NCI-H187 treated with DMSO at 0.1 percent for 48 hours (cell line): ENCODE results near the gene CHERP.
A peak's percentile ranks its signal among the peaks of the same experiment; 100 is the strongest.
"Not testable (repeated sequence)": the region's sequence is repeated elsewhere in the genome, so short reads cannot be mapped to it uniquely, and the experiment has no call there.

Experiments used
- DNase-seq: peaks from one replicate; lab custom pipeline; 2025; lab: John Stamatoyannopoulos, UW

CHERP gene

DNA sequence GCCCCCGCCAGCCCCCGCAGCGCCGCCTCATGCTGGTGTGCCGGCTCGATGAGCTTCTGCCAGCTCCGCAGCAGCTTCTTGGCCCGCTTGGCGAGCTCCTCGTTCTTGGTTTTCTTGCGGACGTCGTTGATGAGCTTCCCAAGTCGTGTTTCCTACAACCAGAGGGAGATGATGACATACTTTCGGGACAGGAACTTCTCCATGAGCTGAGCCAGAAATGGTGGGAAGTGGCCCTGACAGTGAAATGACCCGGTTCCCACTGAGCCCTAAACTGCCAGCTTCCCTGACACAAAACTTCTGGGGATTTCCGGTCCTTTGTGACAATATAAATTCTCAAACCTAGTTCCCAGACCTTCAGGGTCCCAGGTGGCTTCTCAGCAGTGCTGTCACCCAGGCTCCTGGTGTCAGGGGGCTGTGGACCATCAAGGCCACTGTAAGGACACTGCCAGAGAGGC, 35.3 kb upstream of the CHERP start:
- DNase-seq = no peak

GRCh38 chr19:16576690-16577530, 34.7 kb upstream of the CHERP start:
- DNase-seq = no peak

DNA sequence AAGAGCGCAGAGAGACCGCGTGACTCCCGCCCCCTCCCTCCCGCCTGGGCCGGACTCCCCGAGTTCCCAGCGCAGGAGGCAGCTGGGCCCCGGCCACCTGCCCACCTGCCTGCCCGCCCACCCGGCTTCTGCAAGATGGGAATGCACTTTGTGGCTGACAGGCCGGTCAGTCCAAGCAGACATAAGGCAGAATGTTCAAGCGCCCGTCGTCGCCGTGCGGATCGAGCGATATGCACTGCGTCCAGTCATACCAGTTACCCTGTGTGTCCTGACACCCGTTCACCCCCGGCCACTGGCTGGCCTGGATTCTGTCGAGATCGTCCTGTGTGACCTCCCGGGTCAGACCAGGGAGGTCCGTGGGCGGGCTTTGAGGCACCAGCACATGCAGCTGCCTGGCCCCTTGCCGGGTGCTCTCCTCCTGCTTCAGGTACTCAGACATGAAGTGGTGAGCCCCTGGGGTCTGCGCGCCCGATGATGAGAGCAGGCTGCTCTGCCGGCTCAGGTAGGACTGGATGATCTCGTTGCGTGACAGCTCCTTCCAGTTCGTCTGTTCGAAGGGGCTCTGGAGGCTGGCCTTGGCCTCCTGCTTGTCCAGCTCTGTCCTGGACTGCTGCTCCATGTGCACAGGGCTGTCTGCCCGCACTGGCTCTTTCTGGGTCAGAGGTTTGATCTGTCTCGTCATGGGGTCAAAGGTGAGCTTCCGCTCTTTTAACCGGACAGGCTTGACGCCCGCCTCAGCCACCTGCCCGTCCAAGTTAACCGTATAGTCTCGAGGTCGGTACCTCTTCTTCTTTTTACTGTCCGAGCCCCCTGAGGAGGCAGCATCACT, 33.8 kb upstream of the CHERP start:
- no peak for DNase-seq

DNA sequence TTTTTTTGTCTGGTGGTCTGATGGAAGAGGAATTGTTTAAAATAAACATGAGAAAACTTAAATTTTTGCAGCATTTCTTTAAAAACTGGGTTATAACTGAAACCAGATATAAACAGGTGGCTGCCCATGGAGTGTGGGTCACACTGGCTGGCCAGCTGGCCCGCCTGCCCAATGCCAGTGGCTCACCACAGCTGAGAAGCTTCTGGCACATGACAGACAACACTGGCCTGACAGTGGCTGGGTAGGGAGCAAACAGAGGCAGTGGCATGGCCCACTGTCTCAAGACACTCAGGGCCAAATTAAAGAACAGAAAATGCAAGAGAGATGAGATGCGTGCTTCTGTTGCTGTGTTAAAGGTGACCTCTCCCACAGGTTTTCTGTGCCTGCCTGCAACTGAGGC, 33.0 kb upstream of the CHERP start:
- DNase-seq = no peak

DNA sequence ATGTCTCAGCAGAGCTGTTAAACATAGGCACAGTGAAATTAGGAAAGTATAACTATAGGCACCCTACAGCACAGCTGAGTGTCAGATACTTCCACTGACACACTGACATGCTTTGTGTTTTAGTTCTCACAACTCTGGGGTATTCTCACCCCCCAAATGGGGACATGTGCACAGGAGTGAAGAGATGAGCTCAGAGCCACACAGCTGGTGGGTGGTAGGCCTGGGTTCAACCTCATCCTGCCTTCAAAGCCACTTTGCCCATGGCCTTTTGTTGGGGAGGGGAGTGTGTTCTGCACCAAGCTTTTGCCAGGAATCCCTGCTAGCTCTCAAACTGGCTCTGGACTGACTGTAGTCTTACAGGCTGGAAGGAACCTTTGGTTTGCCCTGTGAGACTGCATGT, 31.7 kb upstream of the CHERP start:
- DNase-seq = no peak

DNA sequence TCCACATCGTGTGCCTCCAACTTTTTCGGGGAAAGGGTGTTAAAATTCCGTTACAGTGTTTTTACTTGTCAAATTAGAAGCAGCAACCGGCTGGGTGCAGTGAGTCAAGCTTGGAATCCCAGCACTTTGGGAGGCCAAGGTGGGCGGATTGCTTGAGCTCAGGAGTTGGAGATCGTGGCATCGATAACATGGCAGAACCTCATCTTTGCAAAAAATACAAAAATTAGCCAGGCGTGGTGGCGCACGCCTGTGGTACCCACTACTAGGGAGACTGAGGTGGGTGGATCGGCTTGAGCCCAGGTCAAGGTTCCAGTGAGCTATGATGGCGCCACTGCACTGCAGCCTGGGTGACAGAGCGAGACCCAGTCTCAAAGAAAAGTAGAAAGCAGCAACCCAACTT, 31.1 kb upstream of the CHERP start:
- DNase-seq = no peak

DNA sequence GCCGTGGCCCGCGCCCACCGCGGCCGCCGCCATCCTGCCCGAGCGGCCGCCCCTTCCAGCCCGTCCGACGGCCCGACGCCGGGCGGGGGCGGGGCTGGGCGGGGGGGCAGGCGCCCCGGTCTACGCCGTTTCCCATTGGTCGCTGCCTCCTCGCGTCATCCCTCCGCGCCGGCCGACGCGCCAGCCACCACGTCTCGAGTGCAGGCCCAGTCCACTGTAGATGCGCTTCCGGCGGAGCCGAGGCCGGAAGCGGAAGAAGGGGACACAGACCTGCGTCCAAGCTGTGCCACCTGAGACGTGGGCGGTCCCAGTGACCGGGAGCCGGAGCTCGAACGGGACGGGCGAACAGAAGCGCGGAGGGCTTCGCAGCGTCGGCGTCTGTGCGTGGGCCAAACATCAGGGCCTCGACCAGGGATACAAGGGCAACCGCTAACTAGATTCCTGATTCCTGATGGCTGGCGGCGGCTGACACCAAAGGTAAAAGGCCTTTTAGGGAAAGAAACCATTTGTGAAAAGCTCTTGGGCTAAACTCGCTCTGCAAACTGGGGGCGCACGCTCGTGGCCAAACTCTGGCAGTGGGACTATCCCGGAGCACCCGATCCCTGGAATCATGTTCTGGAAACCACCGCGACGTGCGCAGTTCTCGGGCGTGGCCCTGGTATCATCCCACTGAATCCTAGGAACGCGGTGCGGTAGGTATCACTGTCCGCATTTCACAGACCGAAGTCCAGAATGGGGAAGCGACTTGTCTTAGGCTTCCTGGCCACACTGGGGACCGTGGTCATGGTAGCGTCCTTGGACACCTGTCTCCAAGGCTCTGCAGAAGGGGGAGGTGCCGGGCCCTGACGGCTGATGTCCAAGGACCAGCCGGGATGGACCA, 30.3 kb upstream of the CHERP start, which contains the start of gene SLC35E1:
Gene SLC35E1, minus strand, starts transcription at position 84 of the 880 bp plus-strand sequence. Its CDS starts 51 bp downstream, at position 33.
- peak; percentile 4 for DNase-seq

GRCh38 chr19:16571822-16572331, 29.6 kb upstream of the CHERP start:
- no peak for DNase-seq

GRCh38 chr19:16571283-16571682, 29.0 kb upstream of the CHERP start:
- DNase-seq = no peak

DNA sequence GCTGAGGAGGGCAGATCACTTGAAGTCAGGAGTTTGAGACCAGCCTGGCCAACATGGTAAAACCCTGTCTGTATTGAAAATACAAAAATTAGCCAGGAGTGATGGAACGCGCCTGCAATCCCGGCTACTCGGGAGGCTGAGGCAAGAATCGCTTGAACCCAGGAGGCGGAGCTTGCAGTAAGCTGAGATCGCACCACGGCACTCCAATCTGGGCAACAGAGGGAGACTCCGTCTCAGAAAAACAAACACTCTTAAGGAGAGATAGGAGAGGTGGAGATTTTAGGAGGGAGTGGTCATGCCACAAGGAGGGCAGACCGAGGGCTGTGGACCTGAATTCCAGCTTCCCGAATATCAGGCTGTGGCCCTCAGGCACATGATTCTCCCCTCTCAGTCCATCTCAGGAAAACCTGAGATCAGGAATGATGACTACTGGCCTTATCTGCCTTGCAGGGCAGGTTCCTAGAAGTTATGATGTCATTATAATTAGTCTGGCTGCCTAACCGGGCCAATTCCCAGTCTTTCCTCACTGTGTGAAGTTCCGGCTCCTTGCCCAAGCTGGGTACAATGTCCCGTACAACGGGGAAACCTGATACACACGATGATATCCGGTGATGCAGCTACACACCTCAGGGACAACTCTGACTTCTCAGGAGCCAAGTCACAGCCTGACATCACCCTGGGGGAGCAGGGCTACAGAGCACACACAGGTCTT, 27.5 kb upstream of the CHERP start:
- no peak for DNase-seq

DNA sequence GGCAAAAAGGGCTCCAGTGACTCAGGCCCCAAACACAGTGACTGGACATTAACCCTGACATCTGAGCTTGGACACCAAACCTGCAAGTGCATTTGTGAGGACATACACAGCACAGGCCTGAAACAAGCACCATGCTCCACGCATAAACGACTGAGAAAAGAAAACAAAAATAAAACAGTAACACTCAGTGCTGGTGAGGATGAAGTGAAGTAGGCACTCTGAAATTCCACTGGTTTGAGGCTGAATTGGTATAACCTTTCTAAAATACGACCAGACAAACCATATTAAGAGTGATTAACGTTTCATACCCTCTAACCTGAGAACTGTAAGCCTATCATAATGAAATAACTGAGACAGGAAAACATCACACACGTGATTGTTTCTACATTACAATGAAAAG, 24.5 kb upstream of the CHERP start:
- DNase-seq = no peak

DNA sequence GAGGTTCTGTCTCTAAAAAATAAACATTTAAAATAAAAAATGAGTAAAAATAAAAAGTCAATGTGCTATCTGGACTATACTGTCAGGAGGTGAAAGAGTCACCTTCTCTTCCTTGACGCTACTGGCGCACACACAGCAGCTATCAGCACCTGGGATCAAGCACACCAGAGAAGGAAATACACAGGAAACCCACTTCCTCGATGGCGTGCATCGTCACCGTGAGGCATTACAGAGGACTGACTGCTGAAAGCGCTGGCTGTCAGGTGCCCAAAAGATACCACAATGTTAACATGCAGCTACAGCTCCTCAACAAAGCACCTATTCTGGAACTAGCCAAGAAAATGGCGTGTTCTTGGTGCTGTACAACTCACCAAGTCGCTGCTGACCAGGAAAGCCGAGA, 23.9 kb upstream of the CHERP start:
- no peak for DNase-seq

- no peak for DNase-seq
Measured at GRCh38 chr19:16564842-16565241, 22.6 kb upstream of the CHERP start.

DNA sequence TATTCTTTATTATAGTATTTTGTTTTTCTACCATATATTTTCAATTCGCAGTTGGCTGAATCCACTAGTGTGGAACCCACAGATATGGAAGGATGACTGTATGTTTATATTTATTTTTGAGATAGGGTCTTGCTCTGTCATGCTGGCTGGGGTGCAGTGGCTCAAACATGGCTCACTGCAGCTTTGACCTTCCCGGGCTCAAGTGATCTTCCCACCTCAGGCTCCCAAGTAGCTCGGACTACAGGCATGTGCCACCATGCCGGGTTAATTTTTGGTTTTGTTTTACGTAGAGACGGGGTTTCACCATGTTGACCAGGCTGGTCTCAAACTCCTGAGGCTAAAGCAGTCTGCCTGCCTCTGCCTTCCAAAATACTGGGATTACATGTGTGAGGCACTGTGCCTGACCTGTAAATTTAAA, 20.4 kb upstream of the CHERP start:
- no peak for DNase-seq

DNA sequence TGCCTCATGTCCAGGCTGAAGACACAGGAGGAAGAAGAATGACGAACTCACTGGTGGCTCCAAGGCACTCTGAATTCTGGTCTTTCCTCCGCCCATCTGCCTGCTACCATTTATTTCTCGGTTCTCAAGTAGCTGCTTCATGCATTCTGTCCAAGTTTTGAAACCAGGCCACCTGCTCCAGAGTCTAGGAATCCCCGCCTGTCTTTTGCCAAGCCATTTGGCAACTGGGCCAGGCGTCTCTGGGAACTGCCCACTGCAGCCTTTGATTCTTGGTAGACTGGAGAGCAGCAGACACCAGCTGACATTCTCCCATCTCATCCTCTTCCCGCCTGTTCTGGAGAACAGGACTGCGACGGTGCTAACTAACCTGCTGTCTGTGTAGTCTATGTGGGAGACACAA, 19.1 kb upstream of the CHERP start:
- no peak for DNase-seq

GRCh38 chr19:16559780-16560276, 17.6 kb upstream of the CHERP start:
- no peak for DNase-seq

- no peak for DNase-seq
Measured at GRCh38 chr19:16554776-16555175, 12.5 kb upstream of the CHERP start.

DNA sequence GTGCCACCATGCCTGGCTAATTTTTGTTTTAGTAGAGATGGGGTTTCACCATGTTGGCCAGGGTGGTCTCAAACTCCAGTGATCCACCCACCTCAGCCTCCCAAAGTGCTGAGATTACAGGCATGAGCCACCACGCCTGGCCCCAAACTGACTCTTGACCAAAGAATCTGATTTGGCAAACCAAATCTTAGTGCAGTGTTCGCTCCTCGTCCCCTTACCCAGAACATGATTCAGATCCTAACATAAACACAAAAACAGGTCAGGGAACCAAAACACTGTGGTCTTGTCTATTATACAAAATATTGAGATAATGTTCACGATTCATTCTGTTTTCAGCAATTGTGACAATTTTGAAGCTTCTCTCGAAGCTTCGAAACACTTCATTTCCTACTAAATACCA, 9.7 kb upstream of the CHERP start:
- not testable (repeated sequence) for DNase-seq

- no peak for DNase-seq
Measured at GRCh38 chr19:16548956-16549355, 6.7 kb upstream of the CHERP start.

- DNase-seq = no peak
Measured at GRCh38 chr19:16544473-16545231, 2.4 kb upstream of the CHERP start.
